GM12873 (cell line): ENCODE measurements around the gene TBC1D9B.

ENCODE experiments used
- TF ChIP-seq, protein P1 (sequence below): IDR thresholded peaks from 2 replicates; pipeline ENCODE4 v1.5.1; 2012; ENCODE audit warnings: low read depth, mild to moderate bottlenecking, moderate library complexity, low read length, control low read depth; ENCODE audit not compliant: insufficient read depth; ENCODE audit errors: missing control alignments

The TBC1D9B gene

DNA sequence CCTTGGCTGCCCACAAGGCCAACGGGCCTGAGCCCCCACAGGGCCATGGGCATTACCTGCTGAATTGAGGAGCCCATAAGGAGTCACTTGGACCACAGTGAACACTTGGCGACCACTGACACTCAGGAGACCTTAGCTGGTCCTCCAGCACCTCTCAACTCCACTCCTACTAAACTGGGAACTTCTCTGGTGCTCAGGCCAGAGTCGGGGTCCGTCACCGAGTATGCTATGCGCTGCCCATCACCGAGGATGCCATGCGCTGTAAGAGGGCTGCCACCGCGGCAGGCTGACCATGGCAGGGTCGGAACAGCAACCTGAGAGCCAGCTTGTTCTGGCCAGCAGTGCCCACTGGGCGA, 87.6 kb downstream of the TBC1D9B start:
- TF ChIP-seq, protein P1, sequence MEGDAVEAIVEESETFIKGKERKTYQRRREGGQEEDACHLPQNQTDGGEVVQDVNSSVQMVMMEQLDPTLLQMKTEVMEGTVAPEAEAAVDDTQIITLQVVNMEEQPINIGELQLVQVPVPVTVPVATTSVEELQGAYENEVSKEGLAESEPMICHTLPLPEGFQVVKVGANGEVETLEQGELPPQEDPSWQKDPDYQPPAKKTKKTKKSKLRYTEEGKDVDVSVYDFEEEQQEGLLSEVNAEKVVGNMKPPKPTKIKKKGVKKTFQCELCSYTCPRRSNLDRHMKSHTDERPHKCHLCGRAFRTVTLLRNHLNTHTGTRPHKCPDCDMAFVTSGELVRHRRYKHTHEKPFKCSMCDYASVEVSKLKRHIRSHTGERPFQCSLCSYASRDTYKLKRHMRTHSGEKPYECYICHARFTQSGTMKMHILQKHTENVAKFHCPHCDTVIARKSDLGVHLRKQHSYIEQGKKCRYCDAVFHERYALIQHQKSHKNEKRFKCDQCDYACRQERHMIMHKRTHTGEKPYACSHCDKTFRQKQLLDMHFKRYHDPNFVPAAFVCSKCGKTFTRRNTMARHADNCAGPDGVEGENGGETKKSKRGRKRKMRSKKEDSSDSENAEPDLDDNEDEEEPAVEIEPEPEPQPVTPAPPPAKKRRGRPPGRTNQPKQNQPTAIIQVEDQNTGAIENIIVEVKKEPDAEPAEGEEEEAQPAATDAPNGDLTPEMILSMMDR = no peak

DNA sequence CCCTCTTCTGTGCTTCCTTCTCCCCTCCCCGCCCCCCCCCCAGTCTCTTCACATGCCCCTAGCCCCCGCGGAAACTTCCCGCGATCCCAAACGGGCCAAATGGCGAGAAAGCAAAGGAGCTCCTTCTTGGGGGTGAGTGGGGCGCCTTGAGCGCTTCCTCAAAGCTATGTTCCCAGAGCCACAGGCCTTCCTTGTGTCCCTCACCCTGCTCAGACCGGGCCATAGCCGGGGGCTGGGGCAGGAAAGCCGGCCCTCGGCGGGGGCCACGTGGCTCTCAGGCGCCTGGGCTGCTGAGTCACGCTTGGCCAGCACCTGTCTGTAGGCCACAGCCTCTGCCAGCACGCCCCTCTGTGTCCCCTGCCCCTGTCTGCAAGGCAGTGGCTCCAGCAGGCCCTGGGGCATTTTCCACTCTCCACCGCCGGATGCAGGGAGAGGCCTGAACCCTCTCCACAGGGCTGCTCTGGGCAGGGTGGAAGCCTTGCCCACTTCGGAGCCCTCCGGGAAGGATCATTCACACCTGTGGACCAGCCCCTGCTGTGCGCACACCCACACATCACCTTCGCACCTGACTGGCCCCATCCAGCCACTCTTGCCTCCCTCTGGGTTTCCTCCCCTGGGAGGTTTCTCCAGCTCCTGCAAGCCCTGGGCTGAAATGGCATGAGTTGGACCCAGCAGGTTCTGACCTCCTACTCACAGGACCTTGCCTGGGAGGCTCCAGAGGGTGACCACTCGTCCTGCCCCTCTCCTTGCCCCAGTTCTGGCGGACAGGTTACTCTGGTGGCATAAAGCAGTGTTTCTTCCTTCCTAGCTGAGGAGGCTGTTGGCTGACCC, 88.2 kb downstream of the TBC1D9B start:
- TF ChIP-seq, protein P1 = no peak

DNA sequence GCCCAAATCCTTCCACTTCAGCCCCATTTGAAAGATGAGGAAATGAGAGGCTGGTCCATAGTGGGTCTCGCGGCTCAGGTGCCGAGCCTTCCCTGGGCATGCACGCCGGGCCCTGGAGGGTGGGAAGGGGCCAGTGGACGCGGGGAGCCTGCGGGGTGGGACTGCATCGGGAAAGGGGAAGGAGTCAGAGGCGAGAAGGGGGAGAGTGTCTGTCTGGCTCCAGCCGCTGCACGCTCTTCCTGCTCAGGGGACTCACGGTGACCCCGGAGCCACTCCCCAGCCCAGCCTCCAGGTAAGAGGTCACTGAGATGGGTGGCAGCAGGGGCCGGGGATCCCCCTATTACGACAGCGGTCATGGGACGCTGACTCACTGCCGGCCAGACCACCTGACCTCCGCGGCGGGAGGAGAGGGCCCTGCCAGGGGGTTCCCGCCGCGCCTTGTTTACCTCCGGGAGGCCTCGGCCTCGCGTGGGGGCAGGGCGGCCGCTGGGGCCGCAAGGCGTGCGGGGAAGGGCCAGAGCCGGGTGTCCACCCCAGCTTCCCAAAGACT, 88.9 kb downstream of the TBC1D9B start:
- TF ChIP-seq, protein P1 = no peak

GRCh38 chr5:179817890-179818745, 89.6 kb downstream of the TBC1D9B start:
- TF ChIP-seq, protein P1 = no peak

DNA sequence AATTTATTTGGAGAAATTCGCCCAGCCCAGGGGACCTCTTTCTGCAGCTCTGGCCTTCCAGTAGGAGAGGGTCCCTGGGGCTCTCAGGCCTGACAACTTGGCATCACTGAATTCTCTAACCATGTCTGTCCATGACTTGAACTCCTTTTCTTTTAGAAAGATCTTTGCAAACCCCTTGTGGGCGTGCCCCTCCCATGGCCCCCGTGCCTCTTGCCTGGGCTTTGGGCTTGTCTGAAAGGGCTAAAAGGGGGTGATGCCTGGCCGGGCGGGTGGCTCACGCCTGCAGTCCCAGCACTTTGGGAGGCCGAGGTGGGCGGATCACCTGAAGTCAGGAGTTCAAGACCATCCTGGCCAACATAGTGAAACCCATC, 90.2 kb downstream of the TBC1D9B start:
- TF ChIP-seq, protein P1 = no peak

DNA sequence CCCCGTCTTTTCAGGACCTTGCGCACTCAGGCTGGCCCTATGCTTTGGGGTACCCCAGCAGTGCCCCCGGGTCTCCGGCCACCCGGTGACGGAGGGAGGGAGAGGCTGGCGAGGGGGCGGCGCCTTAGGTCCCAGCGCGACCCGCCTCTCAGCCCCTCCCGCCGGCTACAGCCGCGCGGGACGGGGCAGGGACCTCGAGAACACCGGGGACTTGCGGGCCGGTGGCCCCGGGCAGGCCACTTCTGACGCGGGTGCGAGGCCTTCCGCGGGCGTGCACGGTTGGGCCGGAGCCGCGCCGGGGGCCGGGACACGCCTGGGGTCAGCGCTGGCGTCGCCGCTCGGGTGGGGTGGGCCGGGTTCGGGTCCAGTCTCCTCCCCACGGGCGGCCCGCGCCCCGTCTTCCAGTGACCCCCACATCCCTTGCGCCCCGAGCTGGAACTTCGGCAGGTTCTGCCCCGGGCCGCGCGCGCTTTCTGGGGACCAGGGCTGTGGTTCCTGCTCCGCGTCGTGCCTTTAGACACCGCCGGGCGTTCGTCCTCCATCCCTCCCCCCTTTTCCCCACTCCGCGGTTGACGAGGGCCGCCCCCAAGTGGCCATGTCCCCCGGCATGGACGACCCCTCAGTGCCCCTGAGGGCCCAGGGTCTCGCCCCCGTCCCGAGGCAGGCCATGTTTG, 90.8 kb downstream of the TBC1D9B start:
- TF ChIP-seq, protein P1 = no peak
